ENCODE results near the gene PHACTR1.

DNA sequence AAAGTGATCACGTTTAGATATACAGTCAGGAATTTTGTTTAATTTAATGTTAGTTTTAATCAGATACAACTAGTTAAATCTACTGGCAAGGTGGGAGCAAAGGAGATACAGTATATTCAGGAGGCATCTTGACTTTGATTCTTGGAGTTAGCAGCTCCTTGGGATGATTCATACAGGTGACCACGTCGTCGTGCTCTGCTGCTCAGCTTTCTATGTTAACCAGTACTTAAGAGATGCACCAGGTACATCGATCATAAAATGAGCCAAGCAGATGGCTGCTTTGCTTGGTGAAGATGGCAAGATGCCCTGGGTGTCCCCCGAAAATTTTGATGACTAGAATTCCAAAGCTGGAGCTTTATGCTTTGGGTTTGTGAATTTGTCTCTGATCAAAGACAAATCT lies 547.1 kb downstream of the PHACTR1 start:
- TF ChIP-seq CTCF (conservative IDR thresholded peaks at IDR 0.05; ENCODE audit: low read depth, low read length) (no peak), EZH2 (IDR thresholded peaks at IDR 0.05; ENCODE audit: low read length, unreplicated experiment) (no peak)

Measured in PC-3 (cell line).